A673 (cell line): ENCODE data around the gene PPP2R3B. TPM values are rescaled to one million over a fixed set of nuclear protein-coding genes. Genes with fewer than 3 reads are reported as not detected.
"Not testable (repeated sequence)": the region's sequence is repeated elsewhere in the genome, so short reads cannot be mapped to it uniquely, and the experiment has no call there.

Experiments used
- BruUV-seq: library from RNA; stranded (reverse); fragments of 400-500 nt; replicated peaks from 2 replicates; lab custom pipeline; 2021; lab: Mats Ljungman, UMichigan
- CTCF ChIA-PET: fragments of 300-600 bp; sonication (Branson Sonifier 250); formaldehyde crosslinking; loops from one replicate; lab custom pipeline; 2022; ENCODE audit warnings: antibody characterized with exemption; lab: Charles Lee
- POLR2A ChIA-PET: fragments of 300-600 bp; sonication (Branson Sonifier 250); formaldehyde crosslinking; loops from one replicate; lab custom pipeline; 2022; ENCODE audit warnings: antibody characterized with exemption; ENCODE audit not compliant: low non-redundant PET; lab: Charles Lee
- DNase-seq: peaks from one replicate; pipeline ENCODE4 v3.0.0-alpha.2; 2015; ENCODE audit warnings: low spot score
- H3K27ac ChIP-seq: fragments of 200-600 bp; sonication (generic); 2 replicates; pipeline ENCODE4 v1.5.1; 2016; ENCODE audit warnings: mixed run types, low read depth, mild to moderate bottlenecking, mixed read lengths, antibody characterized with exemption, low read length; ENCODE audit not compliant: poor library complexity, severe bottlenecking
- H3K27me3 ChIP-seq: fragments of 200-600 bp; sonication (generic); replicated peaks from 2 replicates; pipeline ENCODE4 v1.6.1; 2017; ENCODE audit warnings: mixed run types, low read depth, mild to moderate bottlenecking, mixed read lengths, antibody characterized with exemption, low read length; ENCODE audit not compliant: insufficient read depth, poor library complexity
- H3K36me3 ChIP-seq: fragments of 200-600 bp; sonication (generic); 2 replicates; pipeline ENCODE4 v1.6.1; 2016; ENCODE audit warnings: mixed run types, mild to moderate bottlenecking, mixed read lengths, antibody characterized with exemption, low read length; ENCODE audit not compliant: insufficient read depth, poor library complexity, severe bottlenecking
- H3K4me1 ChIP-seq: fragments of 200-600 bp; sonication (generic); 2 replicates; pipeline ENCODE4 v1.6.1; 2017; ENCODE audit warnings: mixed run types, mild to moderate bottlenecking, mixed read lengths, antibody characterized with exemption, low read length; ENCODE audit not compliant: insufficient read depth, poor library complexity, severe bottlenecking
- H3K4me3 ChIP-seq: fragments of 200-600 bp; sonication (generic); 2 replicates; pipeline ENCODE4 v1.5.1; 2016; ENCODE audit warnings: low read depth, mixed run types, mild to moderate bottlenecking, mixed read lengths, low read length; ENCODE audit not compliant: poor library complexity, severe bottlenecking
- H3K9me3 ChIP-seq: fragments of 200-600 bp; sonication (generic); 2 replicates; pipeline ENCODE4 v1.6.1; 2016; ENCODE audit warnings: mixed run types, low read depth, mild to moderate bottlenecking, mixed read lengths, antibody characterized with exemption, low read length; ENCODE audit not compliant: poor library complexity, severe bottlenecking
- CTCF ChIP-seq: fragments of 300-800, 200-600 bp; sonication (generic); conservative IDR thresholded peaks from 2 replicates; pipeline ENCODE4 v1.5.1; 2017; ENCODE audit warnings: low read depth, mild to moderate bottlenecking, antibody characterized with exemption, low read length, moderate library complexity, mixed read lengths
- EZH2 ChIP-seq: fragments of 200-600 bp; sonication (generic); IDR thresholded peaks from 2 replicates; pipeline ENCODE4 v1.6.1; 2017; ENCODE audit warnings: borderline replicate concordance, low read depth, mild to moderate bottlenecking, mixed read lengths, antibody characterized with exemption, low read length; ENCODE audit not compliant: poor library complexity, severe bottlenecking
- intact Hi-C: fragments of 100-400 bp; cut with micrococcal nuclease; formaldehyde crosslinking; loops from one replicate; pipeline ENCODE4 v1.10.0; 2022; ENCODE audit not compliant: unreplicated experiment
- total RNA-seq: library from RNA; stranded (reverse); gene quantifications from 2 replicates; pipeline ENCODE4 v1.2.3, GENCODE V29; 2021

PPP2R3B gene
- total RNA-seq, 1 experiment from 2014 or later, result 43.6 TPM

- no peak for TF ChIP-seq EZH2
- no peak for TF ChIP-seq CTCF
- H3K9me3 ChIP-seq, result no peaks in the 10 kb centered on the region
- no peak overlapping the region for H3K4me3 ChIP-seq
- intact Hi-C loops, result no loop called here
- H3K4me1 ChIP-seq, result no peaks in the 10 kb centered on the region
- no peaks in the 10 kb centered on the region for H3K27me3 ChIP-seq
- POLR2A ChIA-PET, result no interaction called here
- CTCF ChIA-PET, result no interaction called here
- no TSS peak for BruUV-seq
- no peak for DNase-seq
- H3K27ac ChIP-seq, result no peak overlapping the region
- H3K36me3 ChIP-seq, result no peaks in the 10 kb centered on the region
These were observed 34.0 kb downstream of the PPP2R3B start for GRCh38 chrX:352582-353314.

- TF ChIP-seq EZH2 (no peak), CTCF (no peak)
- no peak for DNase-seq
- Histone ChIP-seq H3K36me3 (no peaks in the 10 kb centered on the region), H3K4me1 (no peaks in the 10 kb centered on the region), H3K27me3 (no peaks in the 10 kb centered on the region), H3K4me3 (no peak overlapping the region), H3K9me3 (no peaks in the 10 kb centered on the region), H3K27ac (no peak overlapping the region)
- ChIA-PET POLR2A (no interaction called here), CTCF (no interaction called here)
- BruUV-seq, result no TSS peak
- intact Hi-C loops, result no loop called here
These were observed 34.5 kb downstream of the PPP2R3B start for GRCh38 chrX:352181-352580.

- H3K36me3 ChIP-seq, result no peaks in the 10 kb centered on the region
- DNase-seq, result no peak
- no peaks in the 10 kb centered on the region for H3K9me3 ChIP-seq
- POLR2A ChIA-PET, result no interaction called here
- no peak overlapping the region for H3K27ac ChIP-seq
- CTCF ChIA-PET, result no interaction called here
- intact Hi-C loops, result no loop called here
- TF ChIP-seq CTCF, result no peak
- no peak for TF ChIP-seq EZH2
- no peak overlapping the region for H3K4me3 ChIP-seq
- no TSS peak for BruUV-seq
- no peaks in the 10 kb centered on the region for H3K4me1 ChIP-seq
- no peaks in the 10 kb centered on the region for H3K27me3 ChIP-seq
These were observed 35.0 kb downstream of the PPP2R3B start for GRCh38 chrX:351736-352135.

- H3K27ac ChIP-seq, POLR2A ChIA-PET, CTCF ChIA-PET, H3K4me1 ChIP-seq, H3K27me3 ChIP-seq, BruUV-seq, H3K9me3 ChIP-seq, H3K4me3 ChIP-seq, intact Hi-C loops, DNase-seq, H3K36me3 ChIP-seq: not testable (repeated sequence)
These were observed 35.4 kb downstream of the PPP2R3B start for GRCh38 chrX:351324-351641.
